PC-9 (cell line): ENCODE data around the gene IKBIP. TPM values are rescaled to one million over a fixed set of nuclear protein-coding genes. Genes with fewer than 3 reads are reported as not detected.
"Not testable (repeated sequence)": the region's sequence is repeated elsewhere in the genome, so short reads cannot be mapped to it uniquely, and the experiment has no call there.

Source experiments
- BruUV-seq: library from RNA; stranded (reverse); fragments of 400-500 nt; replicated peaks from 2 replicates; lab custom pipeline; 2021; lab: Mats Ljungman, UMichigan
- CTCF ChIA-PET: fragments of 300-600 bp; sonication (Branson Sonifier 250); formaldehyde crosslinking; loops from one replicate; lab custom pipeline; 2022; ENCODE audit warnings: antibody characterized with exemption; lab: Charles Lee
- POLR2A ChIA-PET: fragments of 300-600 bp; sonication (Branson Sonifier 250); formaldehyde crosslinking; loops from one replicate; lab custom pipeline; 2022; ENCODE audit warnings: antibody characterized with exemption; ENCODE audit not compliant: unreplicated experiment; lab: Charles Lee
- DNase-seq, 2 experiments: peaks; one replicate each; pipeline versions ENCODE4 v3.0.0 to v3.0.0-alpha.2; 2015 to 2022; ENCODE audit warnings: mixed read lengths in 1 of 2
- H2AFZ ChIP-seq: fragments of 200-600 bp; sonication (generic); 2 replicates; pipeline ENCODE4 v1.8.1; 2017; ENCODE audit warnings: antibody characterized with exemption
- H3F3A ChIP-seq: fragments of 200-600 bp; sonication (generic); 2 replicates; pipeline ENCODE4 v1.8.1; 2017; ENCODE audit warnings: antibody characterized with exemption, mild to moderate bottlenecking, low read depth; ENCODE audit not compliant: insufficient read depth
- H3K27ac ChIP-seq: fragments of 200-600 bp; sonication (generic); 2 replicates; pipeline ENCODE4 v1.6.1; 2016; ENCODE audit warnings: mixed run types
- H3K27me3 ChIP-seq: fragments of 200-600 bp; sonication (generic); 2 replicates; pipeline ENCODE4 v1.6.1; 2016; ENCODE audit warnings: low read depth, mixed run types; ENCODE audit not compliant: insufficient read depth
- H3K36me3 ChIP-seq: fragments of 200-600 bp; sonication (generic); 2 replicates; pipeline ENCODE4 v1.6.1; 2016; ENCODE audit warnings: low read depth, mixed run types
- H3K4me1 ChIP-seq: fragments of 200-600 bp; sonication (generic); replicated peaks from 2 replicates; pipeline ENCODE4 v1.6.1; 2016; ENCODE audit warnings: mixed run types; ENCODE audit not compliant: insufficient read depth
- H3K4me2 ChIP-seq: fragments of 200-600 bp; sonication (generic); 2 replicates; pipeline ENCODE4 v1.6.1; 2017; ENCODE audit warnings: mixed run types
- H3K4me3 ChIP-seq: fragments of 200-600 bp; sonication (generic); 2 replicates; pipeline ENCODE4 v1.6.1; 2016; ENCODE audit warnings: mixed run types
- H3K79me2 ChIP-seq: fragments of 200-600 bp; sonication (generic); 2 replicates; pipeline ENCODE4 v1.6.1; 2017; ENCODE audit warnings: low read depth, mixed run types
- H3K9me2 ChIP-seq: fragments of 200-600 bp; sonication (generic); 2 replicates; pipeline ENCODE4 v1.8.1; 2017; ENCODE audit warnings: mild to moderate bottlenecking; ENCODE audit not compliant: insufficient read depth
- H3K9me3 ChIP-seq: fragments of 200-600 bp; sonication (generic); 2 replicates; pipeline ENCODE4 v1.8.1; 2016; ENCODE audit warnings: low read depth; ENCODE audit not compliant: insufficient read depth
- H4K20me1 ChIP-seq: fragments of 200-600 bp; sonication (generic); 2 replicates; pipeline ENCODE4 v1.8.1; 2017; ENCODE audit not compliant: insufficient read depth
- EZH2 ChIP-seq: fragments of 200-600 bp; sonication (generic); IDR thresholded peaks from 2 replicates; pipeline ENCODE4 v1.8.0; 2017; ENCODE audit warnings: antibody characterized with exemption, low read depth
- intact Hi-C: fragments of 100-400 bp; cut with micrococcal nuclease; formaldehyde crosslinking; loops from one replicate; pipeline ENCODE4 v1.10.0; 2022; ENCODE audit not compliant: unreplicated experiment
- total RNA-seq: library from RNA; stranded (reverse); gene quantifications from 2 replicates; pipeline ENCODE4 v1.2.3, GENCODE V29; 2021
- TF ChIP-seq, protein P1 (sequence below): fragments of 200-600 bp; sonication (generic); conservative IDR thresholded peaks from 2 replicates; pipeline ENCODE4 v1.6.1; 2017; ENCODE audit warnings: mixed run types, antibody characterized with exemption, mild to moderate bottlenecking, moderate library complexity

The IKBIP gene
- total RNA-seq, 1 experiment from 2014 or later: 7.2 TPM

DNA sequence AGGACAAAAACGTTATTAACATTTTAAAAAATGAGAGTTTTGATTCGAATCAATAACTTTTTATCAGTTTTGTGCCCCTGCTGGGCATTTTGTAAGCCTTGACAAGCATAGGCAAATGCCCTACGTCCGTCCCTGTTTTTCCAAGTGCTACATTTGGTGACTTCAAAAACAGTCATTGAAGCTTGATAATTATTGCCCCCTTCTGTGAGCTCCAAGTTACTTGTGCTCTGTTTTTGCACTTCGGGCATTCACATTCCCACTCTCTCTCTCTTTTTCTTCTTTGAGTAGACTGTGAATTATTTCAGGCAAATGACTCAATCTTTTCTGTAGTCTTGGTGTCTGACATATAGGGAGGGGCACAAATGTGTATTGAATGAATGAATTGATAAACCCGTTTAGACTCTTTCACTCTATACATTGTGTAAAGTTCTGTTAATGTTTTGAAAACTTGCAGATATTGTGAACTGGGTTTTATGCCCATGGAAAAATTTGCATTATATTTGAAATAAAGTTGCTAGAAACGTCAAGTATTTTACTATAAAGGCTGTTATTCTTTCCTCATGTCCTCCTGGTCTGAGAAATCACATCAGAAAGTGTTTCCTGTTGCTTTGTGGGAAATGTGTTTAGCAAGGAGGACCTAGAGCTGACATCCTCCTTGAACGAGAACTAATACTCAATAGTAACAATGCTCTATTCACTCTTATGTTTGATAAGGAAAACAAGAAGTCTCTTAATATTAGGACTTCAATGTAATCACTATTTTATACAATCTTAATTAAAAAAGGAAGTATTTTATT is 1.9 kb upstream of the IKBIP start:
- Histone ChIP-seq H3K4me2 (peak overlapping the region; percentile 86), H3K27ac (no peak overlapping the region), H3K9me2 (no peaks in the 10 kb centered on the region), H3K36me3 (no peaks in the 10 kb centered on the region), H3K4me1 (peaks cover 7% of the 10 kb centered on the region; the same call in 1 of the 2 replicates), H3K27me3 (no peaks in the 10 kb centered on the region), H4K20me1 (no peaks in the 10 kb centered on the region), H3F3A (peaks cover 3% of the 10 kb centered on the region; the same call in 1 of the 2 replicates), H3K79me2 (0 out of 2 replicates have a peak, but pooled peaks cover 6% of the 10 kb centered on the region), H3K4me3 (peak overlapping the region; percentile 85; the same call in 1 of the 2 replicates), H2AFZ (peak overlapping the region; percentile 94), H3K9me3 (no peaks in the 10 kb centered on the region)
- no TSS peak for BruUV-seq
- ChIA-PET CTCF (interaction anchor here (1.1 kb wide), 1 partner anchor 53 kb away, joined by 4 read pairs; the partner anchor contains the start of gene SLC25A3), POLR2A (no interaction called here)
- no peak for DNase-seq
- intact Hi-C loops: no loop called here
- TF ChIP-seq EZH2: no peak
- TF ChIP-seq, protein P1, sequence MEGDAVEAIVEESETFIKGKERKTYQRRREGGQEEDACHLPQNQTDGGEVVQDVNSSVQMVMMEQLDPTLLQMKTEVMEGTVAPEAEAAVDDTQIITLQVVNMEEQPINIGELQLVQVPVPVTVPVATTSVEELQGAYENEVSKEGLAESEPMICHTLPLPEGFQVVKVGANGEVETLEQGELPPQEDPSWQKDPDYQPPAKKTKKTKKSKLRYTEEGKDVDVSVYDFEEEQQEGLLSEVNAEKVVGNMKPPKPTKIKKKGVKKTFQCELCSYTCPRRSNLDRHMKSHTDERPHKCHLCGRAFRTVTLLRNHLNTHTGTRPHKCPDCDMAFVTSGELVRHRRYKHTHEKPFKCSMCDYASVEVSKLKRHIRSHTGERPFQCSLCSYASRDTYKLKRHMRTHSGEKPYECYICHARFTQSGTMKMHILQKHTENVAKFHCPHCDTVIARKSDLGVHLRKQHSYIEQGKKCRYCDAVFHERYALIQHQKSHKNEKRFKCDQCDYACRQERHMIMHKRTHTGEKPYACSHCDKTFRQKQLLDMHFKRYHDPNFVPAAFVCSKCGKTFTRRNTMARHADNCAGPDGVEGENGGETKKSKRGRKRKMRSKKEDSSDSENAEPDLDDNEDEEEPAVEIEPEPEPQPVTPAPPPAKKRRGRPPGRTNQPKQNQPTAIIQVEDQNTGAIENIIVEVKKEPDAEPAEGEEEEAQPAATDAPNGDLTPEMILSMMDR: no peak

DNA sequence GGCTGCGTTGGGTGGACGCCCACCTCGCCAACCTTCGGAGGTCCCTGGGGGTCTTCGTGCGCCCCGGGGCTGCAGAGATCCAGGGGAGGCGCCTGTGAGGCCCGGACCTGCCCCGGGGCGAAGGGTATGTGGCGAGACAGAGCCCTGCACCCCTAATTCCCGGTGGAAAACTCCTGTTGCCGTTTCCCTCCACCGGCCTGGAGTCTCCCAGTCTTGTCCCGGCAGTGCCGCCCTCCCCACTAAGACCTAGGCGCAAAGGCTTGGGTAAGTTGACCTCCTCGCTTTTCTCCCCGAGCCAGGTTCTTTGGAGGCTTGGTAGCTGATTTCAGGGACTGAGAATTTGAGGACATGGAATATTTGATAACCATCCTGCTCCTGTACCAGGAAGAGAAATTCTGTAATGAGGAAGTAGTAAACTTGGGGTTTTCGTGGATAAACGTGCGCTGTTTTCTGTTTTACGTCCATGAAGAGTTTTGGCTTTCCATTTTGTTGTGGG is 1.0 kb upstream of the IKBIP start:
- H3K27ac ChIP-seq: no peak overlapping the region
- DNase-seq: peak in 1 of 2 experiments; percentile 23

DNA sequence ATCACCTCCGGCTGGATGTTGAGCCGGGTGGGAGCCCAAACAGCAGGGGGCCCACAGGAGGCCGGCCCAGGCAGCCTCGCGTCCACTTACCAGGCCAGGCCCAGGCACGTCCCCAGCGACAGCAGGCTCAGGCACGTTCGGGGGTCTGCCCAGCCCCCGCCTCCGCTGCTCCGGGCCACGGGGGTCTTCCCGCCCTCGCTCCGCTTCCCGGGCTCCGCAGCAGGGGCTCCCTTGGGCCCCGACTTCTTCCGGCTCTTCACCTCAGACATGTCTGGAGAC is 216 bp downstream of the IKBIP start:
- no peak for TF ChIP-seq EZH2
- TF ChIP-seq, protein P1: no peak
- Histone ChIP-seq H3K4me1 (peaks cover 7% of the 10 kb centered on the region; the same call in 1 of the 2 replicates), H3K27ac (peak overlapping the region; percentile 29), H3K9me2 (no peaks in the 10 kb centered on the region), H3F3A (peaks cover 3% of the 10 kb centered on the region; the same call in 1 of the 2 replicates), H3K36me3 (no peaks in the 10 kb centered on the region), H2AFZ (peak overlapping the region; percentile 94), H4K20me1 (no peaks in the 10 kb centered on the region), H3K4me2 (peak overlapping the region; percentile 86), H3K27me3 (no peaks in the 10 kb centered on the region), H3K4me3 (peak overlapping the region; percentile 85), H3K9me3 (no peaks in the 10 kb centered on the region), H3K79me2 (0 out of 2 replicates have a peak, but pooled peaks cover 6% of the 10 kb centered on the region)
- intact Hi-C loops: loop anchor here (2.0 kb wide), 2 partner anchors 78 to 220 kb away; no protein-coding TSS in a partner anchor
- POLR2A ChIA-PET: interaction anchor here (1.0 kb wide), 1 partner anchor 30 kb away, joined by 3 read pairs; no protein-coding TSS in a partner anchor
- CTCF ChIA-PET: no interaction called here
- TSS peak; percentile 63 for BruUV-seq
- DNase-seq: no peak

More for the DNA sequence above, 1.0 kb upstream of the IKBIP start:
- ChIA-PET POLR2A (no interaction called here), CTCF (interaction anchor here (1.1 kb wide), 1 partner anchor 52 kb away, joined by 4 read pairs; the partner anchor contains the start of gene SLC25A3)
- TSS peak; percentile 65 for BruUV-seq
- Histone ChIP-seq H3K4me2 (peak overlapping the region; percentile 86), H3F3A (peaks cover 3% of the 10 kb centered on the region; the same call in 1 of the 2 replicates), H3K4me1 (peaks cover 7% of the 10 kb centered on the region; the same call in 1 of the 2 replicates), H3K27me3 (no peaks in the 10 kb centered on the region), H2AFZ (peak overlapping the region; percentile 94), H3K4me3 (peak overlapping the region; percentile 85), H3K9me2 (no peaks in the 10 kb centered on the region), H3K79me2 (0 out of 2 replicates have a peak, but pooled peaks cover 6% of the 10 kb centered on the region), H3K36me3 (no peaks in the 10 kb centered on the region), H3K9me3 (no peaks in the 10 kb centered on the region), H4K20me1 (no peaks in the 10 kb centered on the region)
- no peak for TF ChIP-seq EZH2
- TF ChIP-seq, protein P1: no peak
- intact Hi-C loops: loop anchor here (1.0 to 2.0 kb wide), 3 partner anchors 52 to 221 kb away; partner anchors contain the start of gene SLC25A3

DNA sequence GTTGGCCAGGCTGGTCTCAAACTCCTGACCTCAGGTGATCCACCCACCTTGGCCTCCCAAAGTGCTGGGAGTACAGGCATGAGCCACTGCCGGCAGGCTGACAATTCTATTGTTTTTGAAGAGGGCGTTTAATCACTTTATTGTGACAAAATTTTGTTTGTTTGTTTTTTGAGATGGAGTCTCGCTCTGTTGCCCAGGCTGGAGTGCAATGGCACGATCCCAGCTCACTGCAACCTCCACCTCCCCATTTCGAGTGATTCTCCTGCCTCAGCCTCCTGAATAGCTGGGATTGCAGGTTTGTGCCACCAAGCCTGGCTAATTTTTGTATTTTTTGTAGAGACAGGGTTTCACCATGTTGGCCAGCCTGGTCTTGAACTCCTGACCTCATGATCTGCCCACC is 1.8 kb downstream of the IKBIP start:
- H3K4me3 ChIP-seq, H3K36me3 ChIP-seq, H3K4me1 ChIP-seq, H3K4me2 ChIP-seq, H3F3A ChIP-seq, CTCF ChIA-PET, H3K27ac ChIP-seq, intact Hi-C loops, DNase-seq, H2AFZ ChIP-seq, H3K9me3 ChIP-seq, H3K79me2 ChIP-seq, H3K9me2 ChIP-seq, BruUV-seq, H3K27me3 ChIP-seq, H4K20me1 ChIP-seq: not testable (repeated sequence)
- POLR2A ChIA-PET: interaction anchor here (0.6 kb wide), 1 partner anchor 90 kb away, joined by 4 read pairs; no protein-coding TSS in a partner anchor
